IMR-90 (cell line): Measurements from ENCODE around the gene PSD2. TPM values are rescaled to one million over a fixed set of nuclear protein-coding genes. Genes with fewer than 3 reads are reported as not detected.

Experiments used
- ATAC-seq: fragments of 200-7000 bp; cut with Tn5 transposase; 2 replicates; pipeline ENCODE4 v1.9.1; 2020; ENCODE audit warnings: low read depth, mild to moderate bottlenecking, moderate library complexity
- BruUV-seq: library from RNA; stranded (reverse); fragments of 400-500 nt; replicated peaks from 2 replicates; lab custom pipeline; 2021; lab: Mats Ljungman, UMichigan
- CTCF ChIA-PET: fragments of 300-600 bp; formaldehyde crosslinking; extraction: SDS; loops from one replicate; lab custom pipeline; 2021; ENCODE audit warnings: antibody characterized with exemption; lab: Yijun Ruan, JAX
- POLR2A ChIA-PET: fragments of 300-600 bp; sonication (Branson Sonifier 250); formaldehyde crosslinking; loops from one replicate; lab custom pipeline; 2022; ENCODE audit warnings: antibody characterized with exemption; ENCODE audit not compliant: unreplicated experiment; lab: Charles Lee
- DNase-seq: peaks from one replicate; pipeline ENCODE4 v3.0.0; 2013
- H2AFZ ChIP-seq: replicated peaks from 2 replicates; pipeline ENCODE3; 2013; ENCODE audit warnings: low read length, mild to moderate bottlenecking; ENCODE audit not compliant: poor library complexity
- H2AK5ac ChIP-seq: 2 replicates; pipeline ENCODE4 v1.6.1; 2013; ENCODE audit warnings: low read depth, low read length, inconsistent platforms
- H2AK9ac ChIP-seq: replicated peaks from 2 replicates; pipeline ENCODE3; 2013; ENCODE audit warnings: mild to moderate bottlenecking, low read depth, low read length, moderate library complexity; ENCODE audit not compliant: poor library complexity
- H2BK120ac ChIP-seq: 2 replicates; pipeline ENCODE4 v1.6.1; 2013; ENCODE audit warnings: low read depth, low read length, inconsistent platforms
- H2BK15ac ChIP-seq: 3 replicates; pipeline ENCODE4 v1.6.1; 2013; ENCODE audit warnings: low read depth, low read length, inconsistent platforms
- H2BK20ac ChIP-seq: 2 replicates; pipeline ENCODE4 v1.6.1; 2013; ENCODE audit warnings: low read depth, mild to moderate bottlenecking, inconsistent platforms, low read length, moderate library complexity
- H2BK5ac ChIP-seq: 2 replicates; pipeline ENCODE4 v1.6.1; 2013; ENCODE audit warnings: mild to moderate bottlenecking, low read depth, low read length, inconsistent platforms; ENCODE audit not compliant: poor library complexity, severe bottlenecking
- H3K14ac ChIP-seq: replicated peaks from 2 replicates; pipeline ENCODE4 v1.6.1; 2013; ENCODE audit warnings: low read depth, low read length, inconsistent platforms
- H3K18ac ChIP-seq: 2 replicates; pipeline ENCODE4 v1.6.1; 2013; ENCODE audit warnings: low read depth, low read length, control low read depth
- H3K23ac ChIP-seq: 2 replicates; pipeline ENCODE4 v1.6.1; 2013; ENCODE audit warnings: low read depth, low read length, inconsistent platforms
- H3K27ac ChIP-seq: 2 replicates; pipeline ENCODE4 v1.5.1; 2013; ENCODE audit warnings: mild to moderate bottlenecking, control low read depth, low read length; ENCODE audit not compliant: insufficient read depth
- H3K27me3 ChIP-seq: 2 replicates; pipeline ENCODE4 v1.6.1; 2013; ENCODE audit warnings: low read length; ENCODE audit not compliant: control insufficient read depth, insufficient read depth
- H3K36me3 ChIP-seq: 2 replicates; pipeline ENCODE4 v1.6.1; 2013; ENCODE audit warnings: low read length, mixed read lengths; ENCODE audit not compliant: control insufficient read depth, insufficient read depth
- H3K4ac ChIP-seq: 2 replicates; pipeline ENCODE4 v1.6.1; 2013; ENCODE audit warnings: low read depth, low read length, inconsistent platforms
- H3K4me1 ChIP-seq: 2 replicates; pipeline ENCODE4 v1.6.1; 2013; ENCODE audit warnings: low read length, mixed read lengths; ENCODE audit not compliant: control insufficient read depth, insufficient read depth
- H3K4me2 ChIP-seq: 2 replicates; pipeline ENCODE4 v1.6.1; 2013; ENCODE audit warnings: low read depth, mild to moderate bottlenecking, control low read depth, low read length, moderate library complexity
- H3K4me3 ChIP-seq: 2 replicates; pipeline ENCODE4 v1.5.1; 2013; ENCODE audit warnings: low read depth, mild to moderate bottlenecking, control low read depth, low read length, moderate library complexity; ENCODE audit not compliant: insufficient read depth
- H3K56ac ChIP-seq: 2 replicates; pipeline ENCODE4 v1.6.1; 2013; ENCODE audit warnings: low read length, inconsistent platforms; ENCODE audit not compliant: insufficient read depth; ENCODE audit errors: extremely low read depth
- H3K79me1 ChIP-seq, 2 experiments: 2 replicates each; pipeline ENCODE4 v1.6.1; 2013; ENCODE audit warnings: low read length in 2 of 2, inconsistent platforms in 1 of 2, low read depth in 1 of 2
- H3K9ac ChIP-seq: 2 replicates; pipeline ENCODE4 v1.6.1; 2013; ENCODE audit warnings: low read depth, low read length, control low read depth
- H3K9me1 ChIP-seq: 2 replicates; pipeline ENCODE4 v1.6.1; 2013; ENCODE audit warnings: low read length, inconsistent platforms; ENCODE audit not compliant: insufficient read depth
- H3K9me3 ChIP-seq: 2 replicates; pipeline ENCODE4 v1.6.1; 2013; ENCODE audit warnings: low read length; ENCODE audit not compliant: control insufficient read depth, insufficient read depth
- H4K20me1 ChIP-seq: 2 replicates; pipeline ENCODE4 v1.6.1; 2013; ENCODE audit warnings: low read length, inconsistent platforms; ENCODE audit not compliant: insufficient read depth
- H4K5ac ChIP-seq: 2 replicates; pipeline ENCODE4 v1.6.1; 2013; ENCODE audit warnings: mild to moderate bottlenecking, low read depth, low read length, control low read depth
- H4K8ac ChIP-seq, 2 experiments: 2 replicates each; pipeline ENCODE4 v1.6.1; 2013; ENCODE audit warnings: low read depth in 2 of 2, low read length in 2 of 2, control low read depth in 1 of 2, inconsistent platforms in 1 of 2
- H4K91ac ChIP-seq: 2 replicates; pipeline ENCODE4 v1.6.1; 2013; ENCODE audit warnings: low read depth, low read length, inconsistent platforms; ENCODE audit not compliant: insufficient read depth
- BHLHE40 ChIP-seq: fragments of 150-350 bp; IDR thresholded peaks from 2 replicates; pipeline ENCODE4 v1.6.1; 2016; ENCODE audit warnings: mild to moderate bottlenecking, low read depth, low read length
- CEBPB ChIP-seq: IDR thresholded peaks from 2 replicates; pipeline ENCODE4 v1.6.1; 2012; ENCODE audit warnings: low read depth, low read length, improper control_type of control experiment
- CHD1 ChIP-seq: IDR thresholded peaks from 2 replicates; pipeline ENCODE4 v1.6.1; 2012; ENCODE audit warnings: low read depth, low read length, improper control_type of control experiment
- ELK1 ChIP-seq: fragments of 150-350 bp; IDR thresholded peaks from 2 replicates; pipeline ENCODE4 v1.6.1; 2016; ENCODE audit warnings: low read depth, mild to moderate bottlenecking, low read length, moderate library complexity, borderline replicate concordance
- FOS ChIP-seq: fragments of 150-350 bp; IDR thresholded peaks from 2 replicates; pipeline ENCODE4 v1.6.1; 2016; ENCODE audit warnings: low read depth, low read length
- MAFK ChIP-seq: IDR thresholded peaks from 2 replicates; pipeline ENCODE4 v1.6.1; 2012; ENCODE audit warnings: low read depth, low read length, improper control_type of control experiment
- MAZ ChIP-seq: IDR thresholded peaks from 2 replicates; pipeline ENCODE4 v1.6.1; 2012; ENCODE audit warnings: low read depth, mild to moderate bottlenecking, low read length, improper control_type of control experiment, moderate library complexity, borderline replicate concordance
- MXI1 ChIP-seq: IDR thresholded peaks from 2 replicates; pipeline ENCODE4 v1.6.1; 2012; ENCODE audit warnings: low read depth, mild to moderate bottlenecking, low read length, moderate library complexity, borderline replicate concordance
- NFE2L2 ChIP-seq: fragments of 150-350 bp; IDR thresholded peaks from 2 replicates; pipeline ENCODE4 v1.6.1; 2016; ENCODE audit warnings: low read depth, mild to moderate bottlenecking, low read length
- POLR2A ChIP-seq: IDR thresholded peaks from 2 replicates; pipeline ENCODE4 v1.6.1; 2012; ENCODE audit warnings: mild to moderate bottlenecking, low read depth, low read length
- RAD21 ChIP-seq: IDR thresholded peaks from 2 replicates; pipeline ENCODE4 v1.6.1; 2012; ENCODE audit warnings: low read length, improper control_type of control experiment
- RCOR1 ChIP-seq: IDR thresholded peaks from 2 replicates; pipeline ENCODE4 v1.6.1; 2012; ENCODE audit warnings: mild to moderate bottlenecking, low read length, improper control_type of control experiment; ENCODE audit not compliant: insufficient replicate concordance
- RFX5 ChIP-seq: IDR thresholded peaks from 2 replicates; pipeline ENCODE4 v1.8.0; 2012; ENCODE audit warnings: low read depth, mild to moderate bottlenecking, low read length, moderate library complexity
- USF2 ChIP-seq: fragments of 150-350 bp; IDR thresholded peaks from 2 replicates; pipeline ENCODE4 v1.6.1; 2017; ENCODE audit warnings: mild to moderate bottlenecking, antibody characterized with exemption, low read length, low read depth
- WGBS, 2 experiments: methylation state at CpG; one replicate each; pipeline versions ENCODE4 v1.1.5 to v1.1.7; 2013; ENCODE audit warnings: missing lambda C conversion rate in 2 of 2; ENCODE audit not compliant: insufficient read length in 1 of 2; ENCODE audit errors: extremely low coverage in 2 of 2; 5-methylcytosine and 5-hydroxymethylcytosine counted together
- dilution Hi-C: fragments of 300-500 bp; cut with HindIII; formaldehyde crosslinking; loops from one replicate; pipeline ENCODE4 v1.14.3; 2018; ENCODE audit warnings: low sequenced_read_pairs; ENCODE audit not compliant: unreplicated experiment
- in situ Hi-C: fragments of 300-500 bp; cut with MboI; formaldehyde crosslinking; loops from 3 replicates; pipeline ENCODE4 v1.14.3; 2019; ENCODE audit warnings: low sequenced_read_pairs, inconsistent platforms, mixed read lengths
- intact Hi-C: fragments of 100-400 bp; cut with micrococcal nuclease; formaldehyde crosslinking; loops from 2 replicates; pipeline ENCODE4 v1.10.0; 2022
- polyA plus RNA-seq, 3 experiments: library from polyadenylated mRNA; depleted of rRNA; stranded (reverse); fragments of >200 nt; gene quantifications; 2 replicates each; pipeline ENCODE4 v1.2.3, GENCODE V29; 2012; ENCODE audit warnings: low replicate concordance in 1 of 3
- total RNA-seq: library from RNA; depleted of rRNA; stranded (reverse); fragments of >200 nt; gene quantifications from 2 replicates; pipeline ENCODE4 v1.2.3, GENCODE V29; 2012
- TF ChIP-seq, protein P1 (sequence below): conservative IDR thresholded peaks from 2 replicates; pipeline ENCODE4 v1.5.1; 2012; ENCODE audit warnings: mild to moderate bottlenecking, low read depth, low read length, improper control_type of control experiment

PSD2 gene
- total and polyA plus RNA-seq, 2 of the 4 experiments (the other 2 are of a cell fraction) = 0.05 TPM; not detected in 1

GRCh38 chr5:139862803-139863202, 67.2 kb downstream of the PSD2 start:
- H3K9me1 ChIP-seq = no peaks in the 10 kb centered on the region
- dilution Hi-C loops (no loop called here), in situ Hi-C loops (no loop called here), intact Hi-C loops (loop anchor here (5.0 kb wide), 1 partner anchor 104 kb away; no protein-coding TSS in a partner anchor)
- WGBS, 2 experiments = no CpG with 5 or more reads among the region's 2 CpGs
- H3K14ac ChIP-seq = no peak overlapping the region
- BruUV-seq = no TSS peak
- H2BK120ac ChIP-seq = no peak overlapping the region
- H3K9me3 ChIP-seq = no peaks in the 10 kb centered on the region
- no peak overlapping the region for H3K27ac ChIP-seq
- H2AFZ ChIP-seq = no peak overlapping the region
- H4K91ac ChIP-seq = no peak overlapping the region
- no peak overlapping the region for H3K4me3 ChIP-seq
- H2AK5ac ChIP-seq = no peak overlapping the region
- H4K5ac ChIP-seq = no peak overlapping the region
- POLR2A ChIA-PET = no interaction called here
- no peak overlapping the region for H3K4me2 ChIP-seq
- H3K23ac ChIP-seq = no peak overlapping the region
- no peaks in the 10 kb centered on the region for H3K4me1 ChIP-seq
- no peak for ATAC-seq
- H3K79me1 ChIP-seq = no peaks in the 10 kb centered on the region
- H3K36me3 ChIP-seq = no peaks in the 10 kb centered on the region
- no peak for TF ChIP-seq MXI1
- TF ChIP-seq CHD1 = no peak
- TF ChIP-seq, protein P1, sequence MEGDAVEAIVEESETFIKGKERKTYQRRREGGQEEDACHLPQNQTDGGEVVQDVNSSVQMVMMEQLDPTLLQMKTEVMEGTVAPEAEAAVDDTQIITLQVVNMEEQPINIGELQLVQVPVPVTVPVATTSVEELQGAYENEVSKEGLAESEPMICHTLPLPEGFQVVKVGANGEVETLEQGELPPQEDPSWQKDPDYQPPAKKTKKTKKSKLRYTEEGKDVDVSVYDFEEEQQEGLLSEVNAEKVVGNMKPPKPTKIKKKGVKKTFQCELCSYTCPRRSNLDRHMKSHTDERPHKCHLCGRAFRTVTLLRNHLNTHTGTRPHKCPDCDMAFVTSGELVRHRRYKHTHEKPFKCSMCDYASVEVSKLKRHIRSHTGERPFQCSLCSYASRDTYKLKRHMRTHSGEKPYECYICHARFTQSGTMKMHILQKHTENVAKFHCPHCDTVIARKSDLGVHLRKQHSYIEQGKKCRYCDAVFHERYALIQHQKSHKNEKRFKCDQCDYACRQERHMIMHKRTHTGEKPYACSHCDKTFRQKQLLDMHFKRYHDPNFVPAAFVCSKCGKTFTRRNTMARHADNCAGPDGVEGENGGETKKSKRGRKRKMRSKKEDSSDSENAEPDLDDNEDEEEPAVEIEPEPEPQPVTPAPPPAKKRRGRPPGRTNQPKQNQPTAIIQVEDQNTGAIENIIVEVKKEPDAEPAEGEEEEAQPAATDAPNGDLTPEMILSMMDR = no peak
- TF ChIP-seq RFX5 = no peak
- no peak for TF ChIP-seq RCOR1
- TF ChIP-seq POLR2A = no peak
- TF ChIP-seq NFE2L2 = no peak
- no peak for TF ChIP-seq MAZ
- no peak for TF ChIP-seq USF2
- TF ChIP-seq BHLHE40 = no peak
- TF ChIP-seq RAD21 = no peak
- TF ChIP-seq ELK1 = no peak
- no peak for TF ChIP-seq FOS
- TF ChIP-seq MAFK = no peak
- no peak for TF ChIP-seq CEBPB
- no peak overlapping the region for H3K4ac ChIP-seq
- H2BK5ac ChIP-seq = no peak overlapping the region
- H4K8ac ChIP-seq = no peak overlapping the region
- no peak overlapping the region for H2AK9ac ChIP-seq
- no peak overlapping the region for H2BK20ac ChIP-seq
- no peak for DNase-seq
- no peaks in the 10 kb centered on the region for H4K20me1 ChIP-seq
- H2BK15ac ChIP-seq = no peak overlapping the region
- H3K9ac ChIP-seq = no peak overlapping the region
- CTCF ChIA-PET = interaction anchor here (2.6 kb wide), 1 partner anchor 76 kb away, joined by 11 read pairs; no protein-coding TSS in a partner anchor
- no peak overlapping the region for H3K56ac ChIP-seq
- no peak overlapping the region for H3K18ac ChIP-seq
- peaks cover 70% of the 10 kb centered on the region for H3K27me3 ChIP-seq
